Smooth muscle cell (in vitro differentiated cells): Measurements from ENCODE around the gene CHRNB4. TPM values are rescaled to one million over a fixed set of nuclear protein-coding genes. Genes with fewer than 3 reads are reported as not detected.

ENCODE experiments used
- DNase-seq: peaks from one replicate; lab custom pipeline; 2025; ENCODE audit not compliant: unreplicated experiment; lab: John Stamatoyannopoulos, UW
- H2AFZ ChIP-seq: fragments of 200-600 bp; sonication (generic); 2 replicates; pipeline ENCODE4 v1.6.0; 2016; ENCODE audit warnings: antibody characterized with exemption, low read depth, mild to moderate bottlenecking
- H3F3A ChIP-seq: fragments of 200-600 bp; sonication (generic); 2 replicates; pipeline ENCODE4 v1.6.0; 2017; ENCODE audit warnings: antibody characterized with exemption, low read depth
- H3K27ac ChIP-seq: fragments of 200-600 bp; sonication (generic); 2 replicates; pipeline ENCODE4 v1.5.1; 2016; ENCODE audit warnings: low read depth, mild to moderate bottlenecking
- H3K27me3 ChIP-seq: fragments of 200-600 bp; sonication (generic); 2 replicates; pipeline ENCODE4 v1.6.1; 2016; ENCODE audit warnings: low read depth, mild to moderate bottlenecking
- H3K36me3 ChIP-seq: fragments of 200-600 bp; sonication (generic); 2 replicates; pipeline ENCODE4 v1.5.1; 2016; ENCODE audit warnings: low read depth
- H3K4me1 ChIP-seq: fragments of 200-600 bp; sonication (generic); 2 replicates; pipeline ENCODE4 v1.5.1; 2016; ENCODE audit warnings: low read depth
- H3K4me2 ChIP-seq: fragments of 200-600 bp; sonication (generic); 2 replicates; pipeline ENCODE4 v1.6.0; 2016; ENCODE audit warnings: mild to moderate bottlenecking
- H3K4me3 ChIP-seq: fragments of 200-600 bp; sonication (generic); 2 replicates; pipeline ENCODE4 v1.5.1; 2016; ENCODE audit warnings: mild to moderate bottlenecking
- H3K79me2 ChIP-seq: fragments of 200-600 bp; sonication (generic); 2 replicates; pipeline ENCODE4 v1.6.0; 2016; ENCODE audit warnings: low read depth, mild to moderate bottlenecking
- H3K9ac ChIP-seq: fragments of 200-600 bp; sonication (generic); 2 replicates; pipeline ENCODE4 v1.6.0; 2016; ENCODE audit warnings: low read depth
- H3K9me3 ChIP-seq: fragments of 200-600 bp; sonication (generic); replicated peaks from 2 replicates; pipeline ENCODE4 v1.5.1; 2016; ENCODE audit warnings: low read depth
- H4K20me1 ChIP-seq: fragments of 200-600 bp; sonication (generic); 2 replicates; pipeline ENCODE4 v1.6.0; 2016; ENCODE audit warnings: low read depth
- CTCF ChIP-seq: fragments of 200-600 bp; sonication (generic); IDR thresholded peaks from 2 replicates; pipeline ENCODE4 v1.5.1; 2017; ENCODE audit warnings: borderline replicate concordance, mild to moderate bottlenecking, antibody characterized with exemption; ENCODE audit not compliant: insufficient read depth, poor library complexity, severe bottlenecking
- WGBS: methylation state at CpG from one replicate; pipeline ENCODE4 v1.1.7; 2016; ENCODE audit warnings: low lambda C conversion rate; 5-methylcytosine and 5-hydroxymethylcytosine counted together
- polyA plus RNA-seq: library from polyadenylated mRNA; unstranded; fragments of >200 nt; fragmentation: Nextera tagmentation; extraction: Ambion mirVana; gene quantifications from 2 replicates; pipeline ENCODE4 v1.2.1, GENCODE V29; 2016
- total RNA-seq: library from RNA; depleted of rRNA; stranded (reverse); fragments of >200 nt; gene quantifications from 2 replicates; pipeline ENCODE4 v1.2.3, GENCODE V29; 2014

The CHRNB4 gene
- total and polyA plus RNA-seq, 2 experiments from 2014 or later = not detected

GRCh38 chr15:78629031-78629715, 11.8 kb downstream of the CHRNB4 start:
- Histone ChIP-seq H3K36me3 (no peaks in the 10 kb centered on the region), H4K20me1 (no peaks in the 10 kb centered on the region), H3F3A (no peaks in the 10 kb centered on the region), H2AFZ (no peak overlapping the region), H3K27me3 (peaks cover 46% of the 10 kb centered on the region), H3K27ac (no peak overlapping the region), H3K79me2 (no peaks in the 10 kb centered on the region), H3K4me3 (no peak overlapping the region), H3K9ac (no peak overlapping the region), H3K4me2 (no peak overlapping the region), H3K9me3 (no peaks in the 10 kb centered on the region), H3K4me1 (no peaks in the 10 kb centered on the region)
- DNase-seq = no peak
- 94% methylated on average over 29 of the region's 29 CpGs for WGBS
- TF ChIP-seq CTCF = no peak

- Histone ChIP-seq H3K4me1 (no peaks in the 10 kb centered on the region), H2AFZ (no peak overlapping the region), H3K4me3 (no peak overlapping the region), H4K20me1 (no peaks in the 10 kb centered on the region), H3K4me2 (no peak overlapping the region), H3K9me3 (no peaks in the 10 kb centered on the region), H3K79me2 (no peaks in the 10 kb centered on the region), H3K27me3 (peaks cover 54% of the 10 kb centered on the region), H3F3A (no peaks in the 10 kb centered on the region), H3K9ac (no peak overlapping the region), H3K36me3 (no peaks in the 10 kb centered on the region), H3K27ac (no peak overlapping the region)
- no peak for TF ChIP-seq CTCF
- 88% methylated on average over 6 of the region's 6 CpGs for WGBS
- no peak for DNase-seq
Observed at GRCh38 chr15:78628227-78628626, 12.8 kb downstream of the CHRNB4 start.

- Histone ChIP-seq H3K27ac (no peak overlapping the region), H2AFZ (no peak overlapping the region), H3K4me1 (no peaks in the 10 kb centered on the region), H3K9me3 (no peaks in the 10 kb centered on the region), H3K9ac (no peak overlapping the region), H3K27me3 (peaks cover 62% of the 10 kb centered on the region), H4K20me1 (no peaks in the 10 kb centered on the region), H3K4me2 (no peak overlapping the region), H3F3A (no peaks in the 10 kb centered on the region), H3K36me3 (no peaks in the 10 kb centered on the region), H3K4me3 (no peak overlapping the region), H3K79me2 (no peaks in the 10 kb centered on the region)
- no peak for DNase-seq
- WGBS = 92% methylated on average over 8 of the region's 8 CpGs
- no peak for TF ChIP-seq CTCF
Observed at GRCh38 chr15:78627348-78627747, 13.7 kb downstream of the CHRNB4 start.
